OCI-LY3 (cell line): Measurements from ENCODE around the gene CHID1.

ENCODE experiments used
- CTCF ChIP-seq: fragments of 200-600, 300-600 bp; sonication (generic); IDR thresholded peaks from 2 replicates; pipeline ENCODE4 v1.5.1; 2014; ENCODE audit warnings: antibody characterized with exemption, low read length, low read depth
- EZH2phosphoT487 ChIP-seq: fragments of 200-600 bp; shearing (Covaris generic); IDR thresholded peaks from 2 replicates; pipeline ENCODE4 v1.6.1; 2018; ENCODE audit warnings: antibody characterized with exemption, mixed run types, low read depth

DNA sequence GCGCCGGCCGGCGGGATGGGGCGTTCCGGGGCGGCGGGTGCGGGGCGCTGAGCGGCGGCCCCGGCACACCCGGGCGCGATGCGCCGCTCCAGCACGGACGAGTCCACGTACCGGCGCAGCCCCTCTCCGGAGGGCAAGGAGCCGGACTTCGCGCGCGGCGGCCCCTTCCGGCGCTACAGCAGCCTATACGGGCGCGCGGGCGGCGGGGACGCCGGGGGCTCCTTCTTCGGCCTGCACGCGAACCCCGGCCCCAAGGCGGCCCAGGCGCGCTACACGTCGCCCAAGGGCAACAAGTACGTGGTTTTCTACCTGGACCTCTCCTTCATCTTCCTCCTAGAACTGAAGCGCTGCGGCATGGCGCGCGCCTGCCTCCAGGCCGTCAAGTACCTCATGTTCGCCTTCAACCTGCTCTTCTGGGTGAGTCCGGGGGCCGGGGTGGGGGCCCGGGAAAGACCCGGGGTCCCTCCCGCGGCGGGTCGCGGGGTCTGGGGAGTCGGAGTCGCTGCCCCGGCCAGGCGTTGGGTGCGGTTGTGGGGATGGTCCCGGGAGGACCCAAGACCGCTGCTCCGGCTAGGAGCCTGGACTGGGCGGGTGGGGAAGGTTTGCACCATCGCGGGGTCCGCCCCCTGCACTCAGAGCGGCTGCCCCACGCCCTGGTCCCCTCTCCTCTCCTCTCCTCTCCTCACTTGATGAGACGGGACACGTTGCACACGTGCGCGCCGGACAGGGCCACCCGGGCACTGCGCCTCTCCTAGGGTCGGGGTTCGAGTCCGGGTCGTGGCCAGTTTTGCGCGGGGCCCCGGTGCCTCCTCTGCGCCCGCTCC is 60.4 kb downstream of the CHID1 start:
- TF ChIP-seq CTCF (no peak), EZH2phosphoT487 (no peak)
